ENCODE data around the gene NUP214.

Gene NUP214

GRCh38 chr9:131214286-131214856 lies 89.0 kb downstream of the NUP214 start:
- no peak for FAIRE-seq
- DNase-seq (ENCODE audit: insufficient read length) = no peak

GRCh38 chr9:131214876-131215275 lies 89.5 kb downstream of the NUP214 start:
- TF ChIP-seq TAF1 (IDR thresholded peaks at IDR 0.05; ENCODE audit: borderline replicate concordance, low read depth, low read length) = no peak
- no peak for TF ChIP-seq POLR2AphosphoS5 (IDR thresholded peaks at IDR 0.05; ENCODE audit: low read depth, low read length)
- TF ChIP-seq POLR2A (IDR thresholded peaks at IDR 0.05; ENCODE audit: low read depth, low read length) = no peak
- DNase-seq (ENCODE audit: insufficient read length) (no peak), FAIRE-seq (no peak)

More at GRCh38 chr9:131214286-131214856, 89.0 kb downstream of the NUP214 start:
- no peak for TF ChIP-seq TAF1 (IDR thresholded peaks at IDR 0.05; ENCODE audit: borderline replicate concordance, low read depth, low read length)
- no peak for TF ChIP-seq POLR2AphosphoS5 (IDR thresholded peaks at IDR 0.05; ENCODE audit: low read depth, low read length)
- TF ChIP-seq POLR2A (IDR thresholded peaks at IDR 0.05; ENCODE audit: low read depth, low read length) = no peak

GRCh38 chr9:131216806-131217205 lies 91.4 kb downstream of the NUP214 start:
- FAIRE-seq (no peak), DNase-seq (ENCODE audit: insufficient read length) (no peak)
- no peak for TF ChIP-seq POLR2AphosphoS5 (IDR thresholded peaks at IDR 0.05; ENCODE audit: low read depth, low read length)
- no peak for TF ChIP-seq POLR2A (IDR thresholded peaks at IDR 0.05; ENCODE audit: low read depth, low read length)
- TF ChIP-seq TAF1 (IDR thresholded peaks at IDR 0.05; ENCODE audit: borderline replicate concordance, low read depth, low read length) = no peak

- FAIRE-seq (no peak), DNase-seq (ENCODE audit: insufficient read length) (no peak)
- TF ChIP-seq POLR2AphosphoS5 (IDR thresholded peaks at IDR 0.05; ENCODE audit: low read depth, low read length) (no peak), POLR2A (IDR thresholded peaks at IDR 0.05; ENCODE audit: low read depth, low read length) (no peak), TAF1 (IDR thresholded peaks at IDR 0.05; ENCODE audit: borderline replicate concordance, low read depth, low read length) (no peak)
These were observed 92.1 kb downstream of the NUP214 start for GRCh38 chr9:131217331-131218031.

GRCh38 chr9:131218370-131218769 lies 93.0 kb downstream of the NUP214 start:
- no peak for TF ChIP-seq TAF1 (IDR thresholded peaks at IDR 0.05; ENCODE audit: borderline replicate concordance, low read depth, low read length)
- no peak for TF ChIP-seq POLR2AphosphoS5 (IDR thresholded peaks at IDR 0.05; ENCODE audit: low read depth, low read length)
- no peak for TF ChIP-seq POLR2A (IDR thresholded peaks at IDR 0.05; ENCODE audit: low read depth, low read length)
- no peak for DNase-seq (ENCODE audit: insufficient read length)
- no peak for FAIRE-seq

GRCh38 chr9:131220485-131220884 lies 95.1 kb downstream of the NUP214 start:
- no peak for DNase-seq (ENCODE audit: insufficient read length)
- TF ChIP-seq POLR2AphosphoS5 (IDR thresholded peaks at IDR 0.05; ENCODE audit: low read depth, low read length) = no peak
- TF ChIP-seq POLR2A (IDR thresholded peaks at IDR 0.05; ENCODE audit: low read depth, low read length) = no peak
- no peak for TF ChIP-seq TAF1 (IDR thresholded peaks at IDR 0.05; ENCODE audit: borderline replicate concordance, low read depth, low read length)
- FAIRE-seq = no peak

GRCh38 chr9:131222460-131222859 lies 97.1 kb downstream of the NUP214 start:
- FAIRE-seq = no peak
- no peak for DNase-seq (ENCODE audit: insufficient read length)
- TF ChIP-seq TAF1 (IDR thresholded peaks at IDR 0.05; ENCODE audit: borderline replicate concordance, low read depth, low read length) (no peak), POLR2AphosphoS5 (IDR thresholded peaks at IDR 0.05; ENCODE audit: low read depth, low read length) (no peak), POLR2A (IDR thresholded peaks at IDR 0.05; ENCODE audit: low read depth, low read length) (no peak)

- TF ChIP-seq POLR2A (IDR thresholded peaks at IDR 0.05; ENCODE audit: low read depth, low read length) (no peak), TAF1 (IDR thresholded peaks at IDR 0.05; ENCODE audit: borderline replicate concordance, low read depth, low read length) (no peak), POLR2AphosphoS5 (IDR thresholded peaks at IDR 0.05; ENCODE audit: low read depth, low read length) (no peak)
- DNase-seq (ENCODE audit: insufficient read length) (no peak), FAIRE-seq (no peak)
These were observed 100.8 kb downstream of the NUP214 start for GRCh38 chr9:131226226-131226625.

GRCh38 chr9:131227112-131227958 lies 101.9 kb downstream of the NUP214 start:
- DNase-seq (ENCODE audit: insufficient read length) (no peak), FAIRE-seq (no peak)
- TF ChIP-seq POLR2A (IDR thresholded peaks at IDR 0.05; ENCODE audit: low read depth, low read length) = no peak

- DNase-seq (ENCODE audit: insufficient read length) (no peak), FAIRE-seq (no peak)
- no peak for TF ChIP-seq TAF1 (IDR thresholded peaks at IDR 0.05; ENCODE audit: borderline replicate concordance, low read depth, low read length)
These were observed 102.6 kb downstream of the NUP214 start for GRCh38 chr9:131227959-131228460.

- FAIRE-seq (no peak), DNase-seq (ENCODE audit: insufficient read length) (no peak)
- TF ChIP-seq POLR2A (IDR thresholded peaks at IDR 0.05; ENCODE audit: low read depth, low read length) (no peak), POLR2AphosphoS5 (IDR thresholded peaks at IDR 0.05; ENCODE audit: low read depth, low read length) (no peak), TAF1 (IDR thresholded peaks at IDR 0.05; ENCODE audit: borderline replicate concordance, low read depth, low read length) (no peak)
These were observed 103.6 kb downstream of the NUP214 start for GRCh38 chr9:131228988-131229387.
